Measurements from ENCODE around the gene TRA2B.

The TRA2B gene

DNA sequence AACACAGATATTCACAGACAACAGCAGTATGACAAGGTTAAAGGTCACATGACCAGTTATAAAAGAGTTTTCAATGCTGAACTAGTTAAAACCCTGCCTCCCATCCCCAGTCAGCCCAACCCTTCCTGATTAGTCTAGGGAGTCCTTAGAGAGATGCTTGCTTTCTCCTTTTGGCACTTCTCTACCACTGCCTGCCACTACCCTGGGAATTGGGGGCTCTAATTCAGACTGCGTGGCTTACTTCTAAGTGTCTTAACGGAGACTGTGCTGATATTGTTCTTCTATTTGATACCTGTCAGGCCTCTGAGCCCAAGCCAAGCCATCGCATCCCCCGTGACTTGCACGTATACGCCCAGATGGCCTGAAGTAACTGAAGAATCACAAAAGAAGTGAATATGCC is 11.7 kb upstream of the TRA2B start:
- DNase-seq, result no peak

DNA sequence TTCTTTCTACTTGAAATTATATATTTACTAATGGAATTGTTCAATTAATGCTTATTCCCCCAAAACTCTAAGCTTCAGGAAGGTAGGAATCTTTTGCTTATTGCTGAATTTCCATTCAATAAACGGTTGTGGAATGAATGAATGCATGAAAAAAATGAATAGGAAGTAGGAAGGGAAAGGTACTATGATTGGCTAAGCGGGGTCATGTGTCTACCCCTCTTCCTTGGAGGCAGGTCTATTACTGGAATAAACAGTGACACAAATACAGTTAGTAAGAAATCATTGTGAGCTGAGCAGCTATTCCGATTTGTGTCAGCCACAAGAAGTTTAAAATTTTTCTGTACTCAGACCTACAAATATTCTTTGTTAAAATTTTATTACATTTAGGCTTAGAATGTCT is 10.5 kb upstream of the TRA2B start:
- DNase-seq, result no peak

DNA sequence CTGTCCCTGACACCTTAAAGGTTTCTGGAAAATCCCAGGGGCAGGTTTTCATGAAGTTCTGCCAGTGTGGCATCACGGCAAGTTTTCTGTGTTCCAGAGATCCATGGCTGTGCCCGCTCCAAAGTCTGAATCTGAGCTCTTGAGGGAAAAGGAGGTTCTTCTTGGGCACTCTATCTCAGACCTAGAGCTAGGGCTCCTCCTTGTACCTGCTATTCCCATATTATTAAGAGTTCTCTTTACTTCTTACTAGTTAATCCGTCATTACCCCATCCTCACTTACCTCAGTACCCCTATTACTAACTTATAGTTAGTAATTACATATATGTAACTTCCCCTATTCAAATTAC is 5.9 kb upstream of the TRA2B start:
- DNase-seq, result no peak

DNA sequence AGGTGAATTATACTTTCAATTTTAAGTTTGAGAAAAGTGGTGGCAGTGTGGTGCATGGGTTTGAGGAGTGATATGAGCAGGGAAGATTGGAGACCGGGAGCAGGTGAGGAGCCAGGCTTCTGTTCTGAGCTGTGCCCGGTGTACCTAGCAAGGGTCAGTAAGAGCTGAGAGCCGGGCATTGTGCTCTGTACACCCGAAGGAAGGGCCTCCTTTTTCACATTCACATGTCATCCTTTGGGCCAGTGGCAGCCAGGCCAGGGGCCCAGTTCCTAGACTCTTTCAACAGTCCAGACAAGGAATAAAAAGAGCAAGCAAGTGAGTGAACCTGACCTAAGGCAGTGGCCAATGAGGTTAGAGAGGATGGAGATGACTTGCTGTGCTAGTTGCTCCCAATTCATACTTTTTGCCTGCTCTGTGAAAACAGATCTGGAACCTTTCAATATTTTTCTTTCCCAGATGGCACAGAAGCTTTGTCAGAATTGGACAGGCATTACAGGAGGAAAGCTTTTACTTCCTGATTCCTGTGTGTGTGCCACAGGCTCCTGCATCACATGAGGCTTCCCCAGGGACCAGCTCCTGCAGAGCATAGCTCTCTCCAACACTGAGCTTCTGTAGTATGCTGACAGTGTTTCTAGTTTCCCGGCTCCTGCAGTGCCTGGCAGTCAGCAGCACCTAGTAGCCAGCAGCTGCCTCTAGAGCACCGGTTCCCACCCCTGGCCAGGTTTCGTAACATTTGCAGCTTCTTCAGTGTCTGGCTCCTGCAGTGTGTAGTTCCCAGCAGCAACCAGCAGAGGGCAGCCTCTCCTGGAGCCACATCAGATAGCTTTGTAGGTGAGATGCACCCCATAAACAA is 5.3 kb upstream of the TRA2B start:
- DNase-seq, result peak; percentile 60

DNA sequence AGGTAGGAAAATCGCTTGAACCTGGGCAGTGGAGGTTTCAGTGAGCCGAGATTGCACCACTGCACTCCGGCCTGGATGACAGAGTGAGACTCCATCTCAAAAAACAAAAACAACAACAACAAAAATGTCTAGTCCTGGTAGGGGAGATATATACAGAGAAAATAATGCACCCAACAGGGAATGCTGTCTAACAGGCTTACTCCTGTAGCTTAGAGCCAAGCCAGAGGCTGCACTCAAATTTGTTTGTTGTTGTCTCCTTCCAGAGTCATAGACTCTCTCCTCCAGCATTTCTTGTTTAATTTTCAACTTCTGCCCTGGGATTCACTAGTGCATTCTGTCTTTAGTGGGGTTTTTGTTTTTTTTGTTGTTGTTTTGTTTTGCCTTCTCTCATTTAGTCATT is 4.6 kb upstream of the TRA2B start:
- no peak for DNase-seq

DNA sequence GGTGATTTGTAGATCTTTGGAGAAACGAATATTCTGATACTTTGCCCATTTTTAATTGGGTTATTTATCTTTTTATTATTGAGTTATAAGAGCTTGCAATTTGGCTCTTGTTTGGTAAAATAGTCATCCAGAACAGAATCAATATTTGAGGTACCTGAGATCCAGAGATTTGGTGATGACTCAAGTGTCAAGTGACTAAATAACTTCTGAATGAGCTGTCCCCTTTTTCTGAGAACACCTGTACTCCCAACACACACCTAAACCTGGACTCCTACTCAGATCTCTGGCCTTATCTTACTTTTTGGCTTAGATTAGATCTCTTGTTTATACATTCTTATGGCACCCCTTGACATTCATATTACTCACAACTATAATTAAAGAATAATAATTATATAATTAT is 3.1 kb upstream of the TRA2B start:
- DNase-seq, result peak; percentile 53

DNA sequence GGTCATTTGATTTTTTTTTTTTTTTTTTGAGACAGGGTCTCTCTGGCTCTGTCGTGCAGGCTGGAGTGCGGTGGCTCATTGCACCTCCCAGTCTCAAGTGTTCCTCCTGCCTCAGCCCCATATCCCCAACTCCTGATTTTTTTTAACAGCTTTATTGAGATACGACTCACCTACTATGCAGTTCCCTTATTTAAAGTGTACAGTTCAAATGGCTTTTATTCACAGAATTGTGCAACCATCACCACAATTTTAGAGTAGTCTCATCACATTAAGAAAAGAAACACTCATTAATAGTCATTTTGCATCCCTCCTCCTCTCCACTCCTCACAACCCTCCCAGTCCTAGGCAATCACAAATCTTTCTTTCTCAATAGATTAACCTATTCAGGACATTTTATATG is 1.9 kb upstream of the TRA2B start:
- no peak for DNase-seq

DNA sequence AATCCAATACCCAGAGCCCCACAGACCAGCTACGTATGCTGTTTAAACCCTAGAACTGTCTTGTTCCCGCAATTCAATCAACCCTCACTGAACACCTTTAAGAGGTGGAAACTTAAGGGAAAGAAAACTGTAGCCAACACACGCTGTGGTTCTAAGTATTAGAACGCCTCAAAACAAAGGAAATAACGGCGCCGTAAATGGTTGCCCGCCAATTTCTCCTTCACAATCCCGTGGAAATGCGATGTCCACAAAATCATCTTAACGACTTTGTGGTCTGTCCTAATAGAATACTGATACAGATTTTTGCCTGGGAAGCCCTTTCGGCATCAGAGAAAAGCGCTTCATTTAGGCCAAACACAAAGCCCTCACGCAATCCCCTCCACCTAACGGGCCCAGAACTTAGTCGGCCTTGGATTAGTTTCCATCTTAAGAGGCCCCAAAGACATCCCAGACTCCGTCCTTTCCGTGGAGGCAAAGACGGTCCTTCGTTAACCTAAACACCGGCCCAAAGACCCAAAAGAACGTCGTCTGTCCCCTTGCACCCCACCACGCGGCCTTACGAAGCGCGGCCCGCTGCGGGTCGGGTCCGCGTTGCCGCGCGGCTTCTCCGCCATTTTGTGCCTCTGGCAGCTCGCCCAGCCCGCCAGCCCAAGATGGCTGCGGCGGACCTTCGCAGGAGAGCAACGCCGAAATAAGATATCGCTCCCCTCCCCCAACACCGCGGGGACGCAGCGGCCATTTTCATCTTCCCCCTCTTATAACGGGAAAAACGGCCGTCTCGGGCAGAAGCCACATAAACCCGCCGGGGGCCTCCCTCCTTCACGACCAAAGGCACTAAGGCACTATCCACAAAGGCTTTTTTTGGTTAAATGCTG is 763 bp downstream of the TRA2B start:
- peak; percentile 76 for DNase-seq

DNA sequence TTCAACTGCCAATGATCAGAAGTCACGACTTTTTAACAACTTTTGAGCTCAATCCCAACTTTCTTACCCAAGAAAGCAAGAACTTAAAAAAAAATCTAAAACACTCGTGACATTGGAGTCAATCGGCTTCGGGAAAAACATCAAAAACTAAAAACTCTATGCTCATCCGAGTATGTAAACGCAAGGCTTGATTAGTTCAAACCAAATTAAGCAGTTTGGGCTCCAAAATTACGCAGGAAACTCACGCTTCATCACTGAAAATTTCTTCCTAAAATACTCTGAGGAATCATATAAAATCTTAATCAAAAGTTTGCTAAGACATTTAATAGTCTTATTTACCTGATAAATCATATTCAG is 1.6 kb downstream of the TRA2B start:
- no peak for DNase-seq

DNA sequence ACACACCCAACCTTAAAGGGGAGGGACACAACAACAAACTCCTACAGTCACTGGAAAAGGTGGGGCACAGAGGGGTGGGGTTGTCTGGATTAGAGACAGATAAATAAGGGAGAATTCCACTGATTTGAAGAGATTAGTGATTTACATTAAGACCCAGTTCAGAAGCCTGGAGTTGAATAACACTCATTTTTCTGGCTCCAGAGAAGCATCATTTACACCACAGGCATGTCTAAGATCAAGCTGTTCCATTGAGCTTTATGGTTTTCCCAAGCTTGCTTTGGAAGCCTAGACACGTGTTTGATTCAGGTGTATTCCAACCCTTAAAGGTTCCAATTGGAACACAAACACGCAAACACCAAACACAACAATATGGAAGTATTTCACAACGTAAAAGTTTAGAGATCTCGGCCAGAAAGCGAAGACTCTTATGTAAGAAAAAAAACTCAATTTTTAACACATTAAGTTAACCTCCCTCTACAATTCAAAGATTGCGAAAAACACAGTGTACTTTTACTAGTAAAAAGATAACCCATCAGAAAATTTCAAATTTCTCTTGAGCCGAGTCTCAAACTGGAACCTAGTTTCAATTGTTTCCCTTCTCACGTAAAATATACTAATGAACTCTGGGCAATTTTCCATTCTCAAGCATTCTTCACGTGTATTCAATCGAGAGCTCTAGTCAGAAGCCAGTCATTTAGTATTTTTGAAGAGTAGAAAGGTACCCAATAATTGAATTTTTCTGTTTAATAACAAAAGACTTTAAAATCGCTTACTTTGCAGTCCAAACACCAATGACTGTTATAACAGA is 2.1 kb downstream of the TRA2B start:
- DNase-seq, result peak; percentile 23

DNA sequence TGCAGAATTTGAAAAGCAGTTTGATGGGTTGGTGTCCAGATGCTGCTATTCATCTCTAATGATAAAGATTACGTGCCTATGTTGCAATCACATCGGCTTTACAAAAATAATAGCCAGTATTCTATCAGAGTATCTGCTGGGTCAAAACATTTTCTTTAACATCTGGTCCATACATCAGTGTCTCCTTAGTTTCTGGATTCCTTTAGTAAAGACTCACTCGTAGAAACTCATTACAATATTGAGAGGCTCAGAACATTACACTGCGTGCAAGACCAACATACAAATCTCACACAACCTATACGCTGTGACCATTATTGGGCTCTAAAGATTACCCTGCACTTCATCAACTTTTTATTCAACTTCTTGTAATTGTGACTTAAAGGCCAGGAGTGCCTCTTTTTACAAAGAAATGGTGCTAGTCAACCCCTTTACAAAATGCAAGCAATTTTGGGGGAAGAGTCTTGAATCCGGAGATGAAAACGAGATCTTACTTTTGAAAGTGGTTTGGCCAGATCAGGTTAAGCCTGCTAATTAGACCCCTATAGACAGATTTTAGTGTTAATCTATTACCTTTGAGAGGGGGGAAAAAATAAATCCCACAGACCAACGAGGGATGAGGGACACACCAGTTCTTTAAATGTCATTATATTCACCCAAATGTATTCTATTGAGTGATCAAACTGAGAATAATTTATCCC is 2.9 kb downstream of the TRA2B start:
- peak; percentile 12 for DNase-seq

DNA sequence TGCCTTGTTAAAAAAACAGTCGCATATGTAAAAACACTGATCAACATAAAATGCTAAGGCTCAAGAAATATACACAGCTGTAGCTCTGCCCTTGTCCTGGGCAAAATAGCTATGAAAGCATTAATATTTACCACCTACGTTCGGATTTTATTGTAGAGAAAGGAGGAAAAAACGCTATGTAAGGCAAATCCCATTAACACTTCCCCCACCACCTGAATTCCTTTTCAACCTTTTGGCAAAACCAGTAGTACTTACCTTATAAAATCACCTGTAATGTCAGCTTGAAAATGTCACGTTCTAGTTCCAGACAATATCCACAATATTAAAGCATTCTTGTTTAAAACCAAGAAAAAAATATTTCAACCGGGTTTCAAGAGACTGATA is 3.6 kb downstream of the TRA2B start:
- peak; percentile 11 for DNase-seq

DNA sequence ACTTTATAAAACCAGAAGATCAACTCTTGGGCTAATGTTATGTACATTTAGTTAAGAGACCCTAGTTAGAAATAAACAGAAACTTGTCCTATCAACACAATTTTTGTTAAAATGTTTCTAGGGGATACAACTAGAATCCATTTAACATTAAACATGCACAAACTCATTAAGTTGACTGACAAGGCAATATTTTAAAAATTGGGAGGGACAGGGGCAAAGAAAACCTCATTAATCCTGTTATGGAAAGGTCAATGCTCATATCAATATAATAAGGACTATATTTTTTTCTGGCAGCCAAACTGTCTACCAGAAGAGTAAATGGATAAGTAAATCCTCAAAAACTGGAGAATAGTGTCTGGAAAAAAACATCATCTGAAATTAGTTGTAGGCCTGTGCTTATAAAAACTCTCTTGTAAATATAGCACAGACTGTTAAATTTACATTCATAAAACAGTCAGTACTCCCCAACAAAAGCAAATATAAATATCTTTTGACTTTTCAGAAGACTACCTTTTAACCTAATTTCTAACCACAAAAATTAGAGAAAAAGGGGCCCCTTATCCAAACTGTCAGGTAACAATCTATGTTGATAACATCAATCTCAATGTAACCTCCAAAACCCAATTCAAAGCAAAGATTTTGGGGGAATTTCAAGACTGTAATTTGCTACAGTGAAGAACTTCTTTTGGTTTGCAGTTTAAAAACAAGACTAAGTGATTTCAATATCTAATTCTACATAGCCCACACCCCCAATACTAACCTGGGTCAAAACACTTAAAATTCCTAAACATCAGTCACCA is 4.2 kb downstream of the TRA2B start:
- DNase-seq, result no peak

DNA sequence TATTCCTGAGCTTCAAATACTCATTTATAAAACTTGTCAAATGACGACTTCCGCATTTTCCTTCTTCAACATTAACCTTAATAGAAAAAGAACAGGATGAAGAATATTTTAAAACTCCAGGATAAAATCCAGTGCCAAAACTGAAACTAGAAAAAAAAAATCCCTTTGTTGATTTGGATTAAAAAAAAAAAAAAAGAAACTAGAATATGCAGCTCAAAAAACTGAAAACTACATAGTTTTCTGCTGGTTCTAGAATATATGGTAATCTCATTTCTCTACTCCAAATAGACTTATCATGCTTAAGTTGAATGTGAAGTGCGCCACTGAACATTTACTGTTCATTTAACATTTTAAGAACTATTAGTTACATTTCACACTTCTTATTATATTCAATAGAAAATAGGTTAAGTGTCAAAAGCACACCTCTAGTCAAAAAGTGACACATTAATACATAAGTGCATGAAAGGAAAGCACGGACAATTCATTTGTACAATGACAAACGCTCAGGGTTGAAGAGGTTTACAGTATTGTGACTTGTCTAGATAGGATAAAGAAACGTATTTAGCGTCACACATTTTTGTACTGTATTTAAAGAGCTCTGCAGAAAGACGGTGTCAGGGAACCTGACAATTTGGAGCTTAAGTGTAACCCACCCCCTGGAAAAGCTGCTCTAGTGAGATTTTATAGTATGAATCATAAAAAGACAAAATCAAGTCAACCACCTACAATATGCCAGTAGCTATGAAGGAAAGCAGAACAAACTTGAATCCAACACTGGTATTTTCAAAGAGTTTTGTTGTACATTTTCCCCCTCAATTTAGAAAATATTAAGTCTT is 5.8 kb downstream of the TRA2B start:
- DNase-seq, result peak; percentile 9

DNA sequence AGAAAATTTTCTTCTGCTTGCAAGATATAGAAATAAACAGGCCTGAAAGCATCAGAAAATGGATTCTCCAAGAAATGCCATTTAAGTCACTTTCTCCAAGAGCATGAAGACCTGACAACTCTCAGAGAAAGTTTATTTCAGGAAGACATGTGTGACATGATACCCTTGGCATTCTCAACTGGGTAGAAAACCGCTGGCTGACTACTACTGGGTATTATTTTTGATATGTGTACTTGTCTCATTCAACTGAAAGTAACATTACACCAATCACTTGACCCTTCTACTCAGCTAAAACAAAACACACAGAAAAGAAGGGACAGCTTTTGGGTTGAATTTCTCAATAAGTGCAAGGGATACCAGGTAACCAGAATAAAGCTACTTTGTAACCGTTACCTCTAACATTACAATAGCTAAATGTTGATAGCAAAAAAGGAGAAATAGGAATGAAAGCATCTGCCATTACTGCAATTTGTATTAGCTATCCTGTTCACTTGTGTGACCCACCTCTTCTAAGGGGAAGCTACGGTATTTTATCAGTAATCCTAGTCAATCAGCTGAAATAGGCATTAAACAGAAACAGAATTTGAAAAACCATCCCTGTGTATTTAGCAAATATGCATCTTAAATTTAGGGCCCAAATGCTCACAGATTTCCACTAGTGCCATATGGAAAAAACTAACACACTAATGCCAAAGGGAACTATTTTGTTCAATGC is 7.3 kb downstream of the TRA2B start:
- no peak for DNase-seq

DNA sequence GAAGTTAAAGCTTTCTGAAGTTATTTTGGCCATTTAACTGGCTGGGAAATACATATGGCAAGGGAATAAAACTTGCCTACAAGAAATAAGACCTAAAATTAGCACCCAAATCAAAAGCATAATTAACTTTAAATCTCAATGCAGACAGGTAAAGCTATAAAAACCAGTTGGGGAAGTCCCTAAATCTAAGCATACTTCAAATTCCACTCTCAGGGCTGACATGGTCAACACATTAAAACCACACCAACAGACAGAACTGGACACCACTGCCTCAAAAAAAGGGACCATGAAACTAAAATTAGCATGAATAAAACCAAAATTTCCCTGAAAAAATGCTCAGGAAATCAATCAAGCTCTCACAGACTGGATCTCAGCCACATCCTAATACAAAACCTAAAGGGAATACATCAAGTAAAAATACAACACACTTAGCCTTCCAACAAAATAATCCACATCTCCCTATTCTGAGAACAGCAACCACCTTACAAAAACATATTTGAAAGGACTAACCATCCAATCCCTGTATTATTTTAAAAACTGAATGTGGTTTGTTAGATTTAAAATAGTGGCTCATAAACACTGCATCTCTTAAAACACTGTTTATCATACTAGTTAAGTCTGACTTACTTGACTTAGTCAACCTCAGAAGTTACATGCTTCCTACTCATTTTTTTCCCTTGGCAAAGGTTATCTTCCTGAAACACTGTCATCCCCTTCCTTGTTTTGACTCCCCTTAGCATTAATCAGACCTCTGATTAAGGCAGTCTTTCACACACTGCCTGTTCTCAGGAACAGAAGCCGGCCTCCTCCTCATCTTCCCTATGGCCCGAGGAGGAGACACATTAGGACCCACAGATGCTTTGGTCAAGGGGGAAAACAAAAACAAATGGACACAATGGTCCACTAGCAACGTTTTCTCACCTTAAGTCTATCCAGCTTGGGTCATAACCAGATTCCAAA is 8.3 kb downstream of the TRA2B start:
- no peak for DNase-seq

DNA sequence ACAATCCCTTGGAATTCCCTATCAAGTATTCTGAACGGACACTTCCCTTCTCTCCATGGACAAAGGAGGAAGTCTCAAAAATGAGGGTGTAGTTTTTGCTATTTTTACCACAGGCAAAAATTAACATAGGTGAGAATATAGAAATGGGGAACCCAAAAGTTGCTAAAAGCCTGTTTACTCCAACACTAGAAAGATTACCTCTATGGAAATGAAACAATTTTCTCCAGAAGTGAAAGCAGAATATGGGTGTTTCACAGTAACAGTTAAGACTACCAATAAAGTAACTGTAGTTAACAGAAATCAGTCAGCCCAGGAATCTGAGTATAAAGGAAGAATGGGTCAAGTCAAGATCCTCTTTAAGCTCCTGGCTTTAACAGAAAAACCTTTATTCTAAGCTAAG is 9.3 kb downstream of the TRA2B start:
- no peak for DNase-seq

DNA sequence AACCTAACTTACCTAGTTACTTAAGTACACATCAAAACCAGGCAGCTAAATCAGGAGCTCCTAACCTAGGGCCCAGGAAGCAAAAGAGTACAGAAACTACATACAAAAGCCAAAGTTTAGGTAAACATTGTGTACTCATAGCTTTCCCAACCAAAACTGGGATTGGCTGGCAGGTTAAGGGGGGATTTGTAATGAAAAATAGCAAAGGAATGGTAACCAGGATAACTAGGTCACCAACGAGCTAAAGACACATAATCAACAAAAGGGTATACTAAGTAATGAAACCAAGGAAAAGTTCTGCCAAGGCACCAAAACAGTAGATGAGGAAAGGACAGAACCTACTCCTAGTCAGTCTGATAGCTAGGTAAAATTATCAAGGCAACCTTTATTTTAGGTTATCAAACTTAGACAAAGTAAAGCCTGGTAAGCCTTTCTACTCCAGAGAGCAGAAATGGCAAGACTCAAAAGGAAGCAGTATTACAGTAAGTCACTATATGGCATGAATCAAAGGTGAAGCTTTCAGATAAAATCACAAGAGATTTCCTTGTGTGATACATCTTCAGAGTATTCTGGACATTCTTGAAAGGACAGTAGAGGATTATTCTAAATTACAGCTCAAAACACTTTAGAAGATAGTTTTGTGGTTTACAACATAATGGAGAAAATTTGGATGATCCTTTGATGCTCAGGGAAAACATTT is 10.2 kb downstream of the TRA2B start:
- no peak for DNase-seq

DNA sequence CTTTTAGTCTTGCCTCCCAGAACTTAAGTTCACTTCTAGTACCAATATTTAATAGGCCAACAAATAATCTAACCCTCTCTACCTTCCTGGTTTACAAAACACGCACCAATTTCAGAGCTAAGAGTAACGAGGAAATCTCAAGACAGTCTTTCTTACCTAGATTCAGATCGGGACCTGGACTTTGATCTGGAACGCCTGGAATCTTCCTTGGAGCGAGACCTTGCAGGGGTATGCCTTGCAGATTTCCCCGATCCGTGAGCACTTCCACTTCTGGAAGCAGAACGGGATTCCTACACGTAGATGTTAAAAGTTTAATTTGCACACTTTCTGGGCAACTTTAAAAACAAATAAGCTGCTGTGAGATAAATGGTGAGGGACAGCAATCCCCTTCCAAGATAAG is 11.4 kb downstream of the TRA2B start:
- no peak for DNase-seq

Measured in DMS79 treated with DMSO at 0.1 percent for 48 hours (cell line).